AG04450 (cell line): ENCODE measurements around the gene EEIG1. TPM values are rescaled to one million over a fixed set of nuclear protein-coding genes. Genes with fewer than 3 reads are reported as not detected.
A peak's percentile ranks its signal among the peaks of the same experiment; 100 is the strongest.

Source experiments
- CTCF ChIA-PET: fragments of 300-600, 350-600 bp; formaldehyde crosslinking; extraction: SDS; loops from one replicate; lab custom pipeline; 2022; ENCODE audit warnings: antibody characterized with exemption, inconsistent platforms; lab: Charles Lee
- POLR2A ChIA-PET: fragments of 350-600 bp; formaldehyde crosslinking; extraction: SDS; loops from one replicate; lab custom pipeline; 2021; ENCODE audit warnings: antibody characterized with exemption, inconsistent platforms; lab: Yijun Ruan, JAX
- DNase-seq: peaks from one replicate; pipeline ENCODE4 v3.0.0-alpha.2; 2011; ENCODE audit warnings: low read depth, low spot score
- H3K27ac ChIP-seq: one replicate; pipeline ENCODE4 v1.5.1; 2012; ENCODE audit warnings: low read depth, low read length, control low read depth
- H3K27me3 ChIP-seq: one replicate; pipeline ENCODE4 v1.6.0; 2012; ENCODE audit warnings: low read length; ENCODE audit not compliant: control insufficient read depth, insufficient read depth
- H3K4me3 ChIP-seq: 2 replicates; pipeline ENCODE4 v1.5.1; 2011; ENCODE audit warnings: mild to moderate bottlenecking, low read depth, low read length, control low read depth
- H3K9me3 ChIP-seq: 2 replicates; pipeline ENCODE4 v1.5.1; 2012; ENCODE audit warnings: low read length; ENCODE audit not compliant: control insufficient read depth, insufficient read depth
- polyA plus RNA-seq: library from polyadenylated mRNA; depleted of rRNA; stranded (reverse); fragments of >200 nt; gene quantifications from 2 replicates; pipeline ENCODE4 v1.2.3, GENCODE V29; 2011
- TF ChIP-seq, protein P1 (sequence below): IDR thresholded peaks from 2 replicates; pipeline ENCODE4 v1.5.1; 2011; ENCODE audit warnings: low read depth, low read length, control low read depth, inconsistent platforms

Gene EEIG1
- polyA plus RNA-seq, 1 experiment, result 8.3 TPM

- CTCF ChIA-PET, result interaction anchor here (0.6 to 1.2 kb wide), 2 partner anchors 24 to 853 kb away, joined by 4 to 6 read pairs; no protein-coding TSS in a partner anchor
These were observed 14.8 kb downstream of the EEIG1 start for GRCh38 chr9:127965953-127966352.

DNA sequence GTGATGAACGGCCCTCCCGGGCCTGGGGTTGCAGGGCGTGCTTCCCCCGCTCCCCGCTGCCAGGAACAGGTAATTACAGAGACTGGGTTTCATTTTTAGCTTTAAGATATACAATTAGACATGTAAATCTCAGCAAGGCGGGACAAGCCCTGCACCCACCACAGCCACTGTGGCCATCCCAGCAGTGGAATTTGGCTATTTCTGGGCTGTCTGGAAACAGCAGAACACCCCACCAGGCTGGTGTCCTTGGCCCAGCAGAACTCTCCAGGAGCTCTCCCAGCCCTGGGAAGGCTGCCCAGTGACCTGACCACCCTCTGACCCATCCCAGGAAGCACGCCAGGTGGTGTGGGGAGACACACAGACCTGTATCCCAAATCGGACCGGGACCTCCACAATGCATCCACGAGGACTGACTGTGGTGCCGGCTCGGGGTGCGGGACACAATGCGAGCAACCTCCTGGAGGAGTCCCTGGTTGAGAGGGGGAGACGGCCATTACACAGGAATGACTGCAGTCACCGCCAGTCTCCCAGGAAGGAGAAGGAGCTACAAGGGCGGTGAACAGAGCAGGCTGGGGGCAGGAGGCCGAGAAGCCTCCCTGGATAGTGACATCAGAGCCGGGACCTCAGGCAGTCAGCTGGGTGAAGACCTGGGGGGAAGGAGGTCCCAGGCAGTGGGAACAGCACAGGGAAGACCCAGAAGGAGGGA is 17.3 kb downstream of the EEIG1 start:
- POLR2A ChIA-PET, result no interaction called here

More at GRCh38 chr9:127965953-127966352, 14.8 kb downstream of the EEIG1 start:
- Histone ChIP-seq H3K27me3 (no peaks in the 10 kb centered on the region), H3K9me3 (no peaks in the 10 kb centered on the region), H3K4me3 (no peak overlapping the region), H3K27ac (peak overlapping the region; percentile 100)
- POLR2A ChIA-PET, result interaction anchor here (0.6 to 2.5 kb wide), 3 partner anchors 14 to 93 kb away, joined by 3 to 8 read pairs (median 3); partner anchors contain the start of gene EEIG1
- DNase-seq, result no peak
- TF ChIP-seq, protein P1, sequence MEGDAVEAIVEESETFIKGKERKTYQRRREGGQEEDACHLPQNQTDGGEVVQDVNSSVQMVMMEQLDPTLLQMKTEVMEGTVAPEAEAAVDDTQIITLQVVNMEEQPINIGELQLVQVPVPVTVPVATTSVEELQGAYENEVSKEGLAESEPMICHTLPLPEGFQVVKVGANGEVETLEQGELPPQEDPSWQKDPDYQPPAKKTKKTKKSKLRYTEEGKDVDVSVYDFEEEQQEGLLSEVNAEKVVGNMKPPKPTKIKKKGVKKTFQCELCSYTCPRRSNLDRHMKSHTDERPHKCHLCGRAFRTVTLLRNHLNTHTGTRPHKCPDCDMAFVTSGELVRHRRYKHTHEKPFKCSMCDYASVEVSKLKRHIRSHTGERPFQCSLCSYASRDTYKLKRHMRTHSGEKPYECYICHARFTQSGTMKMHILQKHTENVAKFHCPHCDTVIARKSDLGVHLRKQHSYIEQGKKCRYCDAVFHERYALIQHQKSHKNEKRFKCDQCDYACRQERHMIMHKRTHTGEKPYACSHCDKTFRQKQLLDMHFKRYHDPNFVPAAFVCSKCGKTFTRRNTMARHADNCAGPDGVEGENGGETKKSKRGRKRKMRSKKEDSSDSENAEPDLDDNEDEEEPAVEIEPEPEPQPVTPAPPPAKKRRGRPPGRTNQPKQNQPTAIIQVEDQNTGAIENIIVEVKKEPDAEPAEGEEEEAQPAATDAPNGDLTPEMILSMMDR, result no peak

DNA sequence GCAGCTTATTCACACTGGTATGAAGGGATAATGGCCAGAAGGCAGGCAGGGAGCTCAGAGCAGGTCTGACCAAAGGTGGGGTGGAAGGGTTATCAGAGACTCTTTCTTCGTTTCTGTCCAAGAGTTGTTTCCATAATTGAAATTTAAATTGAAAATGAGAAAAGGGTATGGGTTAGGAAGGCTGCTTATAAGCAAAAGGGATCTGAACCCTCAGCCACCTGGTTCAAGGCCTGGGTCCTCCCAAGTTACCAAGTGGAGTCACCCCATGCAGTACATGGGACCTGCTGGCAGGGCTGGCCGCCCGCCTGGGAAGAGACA is 17.8 kb downstream of the EEIG1 start:
- Histone ChIP-seq H3K27ac (no peak overlapping the region), H3K9me3 (no peaks in the 10 kb centered on the region), H3K27me3 (no peaks in the 10 kb centered on the region), H3K4me3 (no peak overlapping the region)
- CTCF ChIA-PET, result interaction anchor here (1.4 kb wide), 1 partner anchor 16 kb away, joined by 5 read pairs; no protein-coding TSS in a partner anchor
- DNase-seq, result no peak
- TF ChIP-seq, protein P1, result no peak
- POLR2A ChIA-PET, result no interaction called here

More for the DNA sequence above, 17.3 kb downstream of the EEIG1 start:
- CTCF ChIA-PET, result interaction anchor here (1.0 to 1.4 kb wide), 2 partner anchors 17 to 20 kb away, joined by 3 to 5 read pairs; no protein-coding TSS in a partner anchor
- Histone ChIP-seq H3K27ac (no peak overlapping the region), H3K4me3 (no peak overlapping the region), H3K9me3 (no peaks in the 10 kb centered on the region), H3K27me3 (no peaks in the 10 kb centered on the region)
- TF ChIP-seq, protein P1, result no peak
- DNase-seq, result no peak

GRCh38 chr9:127962278-127962677 is 18.5 kb downstream of the EEIG1 start:
- H3K27ac ChIP-seq, result no peak overlapping the region
- no peak for DNase-seq
- TF ChIP-seq, protein P1, result no peak
- H3K9me3 ChIP-seq, result no peaks in the 10 kb centered on the region
- ChIA-PET CTCF (interaction anchor here (0.5 to 1.4 kb wide), 2 partner anchors 16 to 127 kb away, joined by 5 to 6 read pairs; no protein-coding TSS in a partner anchor), POLR2A (no interaction called here)
- H3K27me3 ChIP-seq, result no peaks in the 10 kb centered on the region
- no peak overlapping the region for H3K4me3 ChIP-seq

GRCh38 chr9:127961613-127962155 is 19.1 kb downstream of the EEIG1 start:
- POLR2A ChIA-PET, result no interaction called here

More at GRCh38 chr9:127961613-127962155, 19.1 kb downstream of the EEIG1 start:
- Histone ChIP-seq H3K27me3 (no peaks in the 10 kb centered on the region), H3K27ac (no peak overlapping the region), H3K9me3 (no peaks in the 10 kb centered on the region), H3K4me3 (no peak overlapping the region)
- no peak for DNase-seq
- TF ChIP-seq, protein P1, result no peak
- CTCF ChIA-PET, result interaction anchor here (0.5 to 1.9 kb wide), 2 partner anchors 18 to 128 kb away, joined by 6 to 8 read pairs; no protein-coding TSS in a partner anchor
